Large intestine (tissue), 3 donors: ENCODE data around the gene DGKA. TPM values are rescaled to one million over a fixed set of nuclear protein-coding genes. Genes with fewer than 3 reads are reported as not detected.

ENCODE experiments used
- DNase-seq, 2 donors: peaks; one replicate each; pipeline versions ENCODE4 v3.0.0 to v3.0.0-alpha.2; 2013
- H3K27ac ChIP-seq: one replicate; pipeline ENCODE4 v1.5.1; 2013; ENCODE audit warnings: low read length
- H3K27me3 ChIP-seq: 2 replicates; pipeline ENCODE4 v1.6.1; 2013; ENCODE audit warnings: low read length; ENCODE audit not compliant: control insufficient read depth, insufficient read depth
- H3K36me3 ChIP-seq: 2 replicates; pipeline ENCODE4 v1.6.1; 2013; ENCODE audit warnings: low read length; ENCODE audit not compliant: control insufficient read depth, insufficient read depth
- H3K4me1 ChIP-seq: one replicate; pipeline ENCODE4 v1.6.1; 2013; ENCODE audit warnings: low read length; ENCODE audit not compliant: control insufficient read depth, insufficient read depth
- H3K4me3 ChIP-seq: one replicate; pipeline ENCODE4 v1.5.1; 2013; ENCODE audit warnings: low read length
- H3K9me3 ChIP-seq: one replicate; pipeline ENCODE4 v1.6.1; 2013; ENCODE audit warnings: mild to moderate bottlenecking, low read depth, low read length, moderate library complexity; ENCODE audit not compliant: control insufficient read depth
- WGBS: methylation state at CpG from one replicate; pipeline ENCODE4 v1.1.5; 2013; ENCODE audit warnings: low lambda C conversion rate; ENCODE audit not compliant: insufficient coverage; 5-methylcytosine and 5-hydroxymethylcytosine counted together
- polyA plus RNA-seq: library from polyadenylated mRNA; unstranded; fragments of 120-200 nt; gene quantifications from one replicate; pipeline ENCODE4 v1.2.1, GENCODE V29; 2013

DGKA gene
- polyA plus RNA-seq, 1 donor, result 17.4 TPM

DNA sequence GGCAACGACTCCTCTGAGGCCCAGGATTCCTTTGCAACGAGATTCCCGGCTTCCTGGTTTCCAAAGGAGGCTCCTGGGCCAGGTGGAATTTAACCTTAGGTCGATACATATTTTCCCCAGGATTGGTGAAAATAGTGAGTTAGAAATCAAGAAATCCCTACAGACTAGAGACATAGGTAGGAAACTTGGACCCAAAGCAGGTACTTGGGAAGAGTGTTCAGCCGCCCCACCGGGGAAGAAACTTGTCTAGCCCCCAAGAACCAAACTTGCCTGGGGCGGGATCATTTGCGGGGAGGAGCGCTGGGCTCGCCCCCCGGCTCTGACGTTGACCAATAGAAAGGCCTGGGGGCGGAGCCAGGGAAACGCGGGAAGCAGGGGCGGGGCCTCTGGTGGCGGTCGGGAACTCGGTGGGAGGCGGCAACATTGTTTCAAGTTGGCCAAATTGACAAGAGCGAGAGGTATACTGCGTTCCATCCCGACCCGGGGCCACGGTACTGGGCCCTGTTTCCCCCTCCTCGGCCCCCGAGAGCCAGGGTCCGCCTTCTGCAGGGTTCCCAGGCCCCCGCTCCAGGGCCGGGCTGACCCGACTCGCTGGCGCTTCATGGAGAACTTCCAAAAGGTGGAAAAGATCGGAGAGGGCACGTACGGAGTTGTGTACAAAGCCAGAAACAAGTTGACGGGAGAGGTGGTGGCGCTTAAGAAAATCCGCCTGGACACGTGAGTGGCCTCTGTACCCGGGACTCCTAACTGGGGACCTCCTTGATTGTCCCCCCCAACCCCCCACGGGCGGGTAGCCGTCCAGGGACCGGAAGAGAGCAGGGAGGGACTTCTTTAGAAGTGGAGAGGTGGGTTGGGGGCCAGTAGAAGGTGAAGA is 35.7 kb downstream of the DGKA start, which contains the start of gene CDK2:
Gene CDK2 (plus strand): TSS at position 423 of the 874 bp plus-strand sequence. CDS start 179 bp downstream, at position 602.
- Histone ChIP-seq H3K4me1 (peaks cover 24% of the 10 kb centered on the region), H3K9me3 (no peaks in the 10 kb centered on the region), H3K27ac (peak within 1 kb of the TSS; percentile 79), H3K36me3 (peaks cover 15% of the 10 kb centered on the region), H3K4me3 (peak within 1 kb of the TSS; percentile 73), H3K27me3 (no peaks in the 10 kb centered on the region)
- WGBS, result no CpG with 5 or more reads among the region's 45 CpGs
- DNase-seq, result peak; percentile 87 to 91

DNA sequence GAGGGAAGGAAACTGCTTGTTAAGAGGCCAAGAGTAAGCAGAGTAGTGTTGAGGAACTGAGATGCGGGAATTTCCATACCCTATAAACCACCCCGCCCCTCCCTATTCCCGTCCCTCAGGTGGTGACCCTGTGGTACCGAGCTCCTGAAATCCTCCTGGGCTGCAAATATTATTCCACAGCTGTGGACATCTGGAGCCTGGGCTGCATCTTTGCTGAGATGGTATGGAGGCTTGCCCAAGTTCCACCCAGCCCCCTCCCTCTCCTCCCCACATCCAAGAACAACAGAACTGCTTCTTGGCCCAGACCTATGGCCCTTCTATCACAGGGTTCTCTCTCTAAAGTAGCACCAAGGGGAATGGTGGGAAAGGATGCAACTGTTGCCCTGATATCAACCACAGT is 38.4 kb downstream of the DGKA start:
- no peak for DNase-seq
- H3K4me1 ChIP-seq, result peaks cover 37% of the 10 kb centered on the region
- no peak overlapping the region for H3K27ac ChIP-seq
- H3K27me3 ChIP-seq, result no peaks in the 10 kb centered on the region
- H3K9me3 ChIP-seq, result no peaks in the 10 kb centered on the region
- H3K4me3 ChIP-seq, result no peak overlapping the region
- peaks cover 15% of the 10 kb centered on the region for H3K36me3 ChIP-seq
- no CpG with 5 or more reads among the region's 4 CpGs for WGBS

DNA sequence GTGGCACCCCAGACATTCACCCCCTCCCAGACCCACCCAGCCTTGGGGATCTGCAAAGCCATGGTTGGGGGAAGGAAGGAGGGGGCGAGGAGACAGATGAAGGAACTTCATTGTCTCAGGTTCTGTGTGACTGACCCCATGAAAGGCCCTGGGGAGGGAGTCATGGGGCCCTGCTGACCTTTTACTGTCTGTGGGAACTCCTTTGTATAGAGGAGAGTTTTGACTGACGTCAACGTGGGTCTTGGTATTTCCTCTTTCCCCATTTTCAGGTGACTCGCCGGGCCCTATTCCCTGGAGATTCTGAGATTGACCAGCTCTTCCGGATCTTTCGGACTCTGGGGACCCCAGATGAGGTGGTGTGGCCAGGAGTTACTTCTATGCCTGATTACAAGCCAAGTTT is 39.8 kb downstream of the DGKA start:
- Histone ChIP-seq H3K4me1 (peaks cover 38% of the 10 kb centered on the region), H3K27me3 (no peaks in the 10 kb centered on the region), H3K9me3 (no peaks in the 10 kb centered on the region), H3K36me3 (peaks cover 15% of the 10 kb centered on the region), H3K4me3 (no peak overlapping the region), H3K27ac (no peak overlapping the region)
- DNase-seq, result no peak
- 96% methylated on average over 4 of the region's 7 CpGs for WGBS

DNA sequence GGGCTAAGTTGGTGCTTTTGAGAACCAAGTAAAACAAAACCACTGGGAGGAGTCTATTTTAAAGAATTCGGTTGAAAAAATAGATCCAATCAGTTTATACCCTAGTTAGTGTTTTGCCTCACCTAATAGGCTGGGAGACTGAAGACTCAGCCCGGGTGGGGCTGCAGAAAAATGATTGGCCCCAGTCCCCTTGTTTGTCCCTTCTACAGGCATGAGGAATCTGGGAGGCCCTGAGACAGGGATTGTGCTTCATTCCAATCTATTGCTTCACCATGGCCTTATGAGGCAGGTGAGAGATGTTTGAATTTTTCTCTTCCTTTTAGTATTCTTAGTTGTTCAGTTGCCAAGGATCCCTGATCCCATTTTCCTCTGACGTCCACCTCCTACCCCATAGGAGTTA is 41.1 kb downstream of the DGKA start:
- Histone ChIP-seq H3K4me1 (peaks cover 34% of the 10 kb centered on the region), H3K27ac (peak overlapping the region; percentile 93), H3K4me3 (peak overlapping the region; percentile 60), H3K27me3 (no peaks in the 10 kb centered on the region), H3K36me3 (peaks cover 15% of the 10 kb centered on the region), H3K9me3 (no peaks in the 10 kb centered on the region)
- DNase-seq, result peak; percentile 54 to 59
- WGBS, result 83% methylated on average over 1 of the region's 3 CpGs

DNA sequence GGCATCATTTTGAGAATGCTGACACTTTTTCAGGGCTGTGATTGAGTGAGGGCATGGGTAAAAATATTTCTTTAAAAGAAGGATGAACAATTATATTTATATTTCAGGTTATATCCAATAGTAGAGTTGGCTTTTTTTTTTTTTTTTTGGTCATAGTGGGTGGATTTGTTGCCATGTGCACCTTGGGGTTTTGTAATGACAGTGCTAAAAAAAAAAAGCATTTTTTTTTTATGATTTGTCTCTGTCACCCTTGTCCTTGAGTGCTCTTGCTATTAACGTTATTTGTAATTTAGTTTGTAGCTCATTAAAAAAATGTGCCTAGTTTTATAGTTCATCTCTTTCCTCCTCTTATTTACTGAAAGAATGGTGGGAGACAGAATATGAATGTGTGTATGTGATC is 41.5 kb downstream of the DGKA start:
- Histone ChIP-seq H3K27me3 (no peaks in the 10 kb centered on the region), H3K4me1 (peaks cover 29% of the 10 kb centered on the region)
- 20% methylated on average over 1 of the region's 1 CpG for WGBS

DNA sequence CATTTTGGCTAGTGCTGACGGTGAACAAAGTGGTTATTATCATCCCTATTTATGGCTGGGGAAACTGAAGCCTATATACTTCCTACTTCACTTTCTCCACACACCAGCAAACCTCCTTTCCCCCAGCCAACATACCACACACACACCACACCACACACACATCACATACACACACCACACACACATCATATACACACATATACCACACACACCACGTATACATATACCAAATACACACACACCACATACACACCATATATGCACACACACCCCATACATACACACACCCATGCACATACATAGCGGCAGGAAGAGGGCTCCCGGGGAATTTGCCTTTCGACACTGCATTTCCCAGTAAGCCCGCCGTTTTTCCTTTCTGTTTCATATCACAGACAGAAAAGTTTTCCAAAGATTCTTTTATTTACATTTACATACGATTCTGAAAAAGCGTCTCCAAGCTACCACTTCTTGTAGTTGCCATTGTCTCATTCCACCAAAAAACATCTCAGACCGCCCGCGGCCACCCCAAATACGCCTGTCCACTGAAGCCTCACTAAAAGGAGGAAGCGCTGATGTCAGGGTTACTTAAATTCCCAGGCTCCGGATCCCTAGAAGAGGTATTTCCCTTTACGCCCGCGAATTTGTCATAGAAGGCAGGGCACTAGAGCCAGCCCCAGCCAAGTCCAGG is 42.1 kb downstream of the DGKA start:
- 0% methylated on average over 4 of the region's 18 CpGs for WGBS
- no peaks in the 10 kb centered on the region for H3K27me3 ChIP-seq
- DNase-seq, result peak; percentile 38 to 72
- H3K9me3 ChIP-seq, result no peaks in the 10 kb centered on the region
- H3K4me1 ChIP-seq, result peaks cover 24% of the 10 kb centered on the region
- peaks cover 15% of the 10 kb centered on the region for H3K36me3 ChIP-seq
- peak overlapping the region; percentile 60 for H3K4me3 ChIP-seq
- peak overlapping the region; percentile 93 for H3K27ac ChIP-seq

More for the DNA sequence above, 41.5 kb downstream of the DGKA start:
- peak overlapping the region; percentile 93 for H3K27ac ChIP-seq
- no peaks in the 10 kb centered on the region for H3K9me3 ChIP-seq
- H3K36me3 ChIP-seq, result peaks cover 15% of the 10 kb centered on the region
- no peak for DNase-seq
- H3K4me3 ChIP-seq, result peak overlapping the region; percentile 60

DNA sequence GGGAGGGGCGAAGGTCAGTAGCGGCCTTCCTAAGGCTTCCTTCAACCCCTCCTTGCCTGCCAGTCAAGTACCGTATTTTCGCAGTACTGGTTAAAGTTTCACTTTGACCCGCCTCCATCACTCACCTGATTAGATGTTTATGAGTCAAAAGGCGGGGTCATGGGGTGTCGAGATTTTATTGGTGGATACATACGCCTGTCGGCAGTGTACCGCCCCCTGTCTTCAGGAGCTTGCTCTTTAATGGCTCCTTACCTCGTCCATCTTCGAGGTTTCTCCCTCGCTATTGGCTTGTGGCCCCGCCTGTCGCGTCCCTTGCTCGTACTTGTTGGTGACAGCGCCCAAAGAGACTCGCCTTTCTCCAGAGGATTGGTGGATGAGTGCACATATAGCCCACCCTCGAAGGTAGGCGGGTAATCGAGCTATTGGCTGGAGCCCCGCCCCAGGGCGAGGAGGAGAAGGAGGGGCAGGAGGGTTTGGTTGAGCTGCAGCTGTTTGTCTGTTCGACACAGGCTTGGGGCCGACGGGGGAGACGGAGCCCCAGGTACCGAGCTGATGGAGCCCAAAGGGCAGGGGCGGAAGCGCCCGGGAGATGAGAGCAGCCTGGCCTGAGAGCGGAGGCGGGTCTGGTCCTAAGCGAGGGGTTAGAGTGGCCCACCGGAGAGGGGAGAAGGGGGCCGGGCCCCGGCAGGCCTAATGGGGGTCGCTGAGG is 42.8 kb downstream of the DGKA start, which contains the start of gene RAB5B:
Gene RAB5B (plus strand): TSS at position 480 of the 709 bp plus-strand sequence. CDS start 12,883 bp downstream, outside the sequence.
- DNase-seq, result peak; percentile 100
- Histone ChIP-seq H3K9me3 (no peaks in the 10 kb centered on the region), H3K4me1 (peaks cover 19% of the 10 kb centered on the region), H3K4me3 (peak within 1 kb of the TSS; percentile 87), H3K27me3 (no peaks in the 10 kb centered on the region), H3K36me3 (peaks cover 14% of the 10 kb centered on the region), H3K27ac (peak within 1 kb of the TSS; percentile 95)
- no CpG with 5 or more reads among the region's 39 CpGs for WGBS

DNA sequence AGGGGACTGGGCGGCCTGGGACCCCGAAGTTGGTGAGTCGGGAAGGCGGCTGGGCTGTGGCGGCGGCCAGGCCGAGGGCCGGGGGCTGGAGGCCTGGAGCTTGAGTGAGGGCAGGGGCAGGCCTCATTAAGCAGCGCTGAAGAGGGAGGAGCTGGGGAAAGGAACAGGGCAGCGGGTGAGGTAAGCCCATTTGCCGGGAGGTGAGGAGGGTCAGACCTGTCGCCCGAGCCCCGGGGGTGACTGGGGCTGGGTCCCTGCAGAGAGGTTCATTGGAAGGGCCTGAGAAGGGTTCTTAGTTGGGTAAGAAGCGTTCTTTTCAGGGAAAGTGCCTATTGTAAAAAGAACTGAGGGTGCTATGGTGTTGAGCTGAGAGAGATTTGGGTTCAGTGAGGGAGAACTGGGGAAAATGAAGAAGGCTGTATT is 43.4 kb downstream of the DGKA start:
- Histone ChIP-seq H3K36me3 (peaks cover 16% of the 10 kb centered on the region), H3K27me3 (no peaks in the 10 kb centered on the region), H3K9me3 (no peaks in the 10 kb centered on the region), H3K4me1 (peaks cover 19% of the 10 kb centered on the region), H3K27ac (peak overlapping the region; percentile 95), H3K4me3 (peak overlapping the region; percentile 87)
- WGBS, result no CpG with 5 or more reads among the region's 15 CpGs
- DNase-seq, result peak in 1 of 2 donors; percentile 29

DNA sequence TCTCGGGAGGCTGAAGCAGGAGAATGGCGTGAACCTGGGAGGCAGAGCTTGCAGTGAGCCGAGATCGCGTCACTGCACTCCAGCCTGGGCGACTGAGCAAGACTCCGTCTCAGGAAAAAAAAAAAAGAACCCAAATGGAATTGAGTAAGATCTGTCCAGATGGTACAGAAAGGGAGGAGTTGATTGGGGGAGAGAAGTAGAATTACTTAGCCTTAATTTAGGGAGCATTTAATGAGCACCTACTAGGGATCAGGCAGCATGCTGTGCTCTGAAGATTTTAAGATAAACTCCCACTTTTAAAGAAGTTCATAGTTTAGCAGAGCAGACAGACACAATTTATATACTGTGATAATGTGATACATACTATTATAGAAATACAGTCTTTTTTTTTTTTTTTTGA is 47.4 kb downstream of the DGKA start:
- Histone ChIP-seq H3K27me3 (no peaks in the 10 kb centered on the region), H3K9me3 (no peaks in the 10 kb centered on the region), H3K36me3 (peaks cover 25% of the 10 kb centered on the region), H3K27ac (no peak overlapping the region), H3K4me3 (no peak overlapping the region), H3K4me1 (peaks cover 3% of the 10 kb centered on the region)
- WGBS, result 100% methylated on average over 2 of the region's 7 CpGs
- no peak for DNase-seq

DNA sequence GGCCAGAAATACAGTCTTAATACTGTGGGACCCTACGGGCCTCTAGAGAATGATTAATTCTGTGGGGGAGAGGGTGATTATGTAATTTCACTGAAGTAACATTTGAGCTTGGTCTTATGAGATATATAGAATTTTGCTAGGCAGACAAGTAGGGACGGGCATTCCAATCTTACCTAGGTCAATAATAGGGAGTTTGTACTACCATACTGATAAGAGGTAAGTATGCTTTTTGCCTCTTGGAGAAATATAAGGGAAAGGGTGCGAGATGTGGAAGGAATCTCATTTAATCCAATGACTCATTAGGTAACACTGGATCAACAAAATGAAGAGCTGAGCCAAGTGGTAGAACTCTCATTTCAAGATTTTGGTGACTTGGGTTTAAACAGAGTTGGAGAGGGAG is 48.1 kb downstream of the DGKA start:
- no peak overlapping the region for H3K27ac ChIP-seq
- no CpG with 5 or more reads among the region's 3 CpGs for WGBS
- peaks cover 3% of the 10 kb centered on the region for H3K4me1 ChIP-seq
- no peaks in the 10 kb centered on the region for H3K27me3 ChIP-seq
- H3K9me3 ChIP-seq, result no peaks in the 10 kb centered on the region
- no peak overlapping the region for H3K4me3 ChIP-seq
- no peak for DNase-seq
- H3K36me3 ChIP-seq, result peaks cover 32% of the 10 kb centered on the region
